Limb (tissue), 2 donors: ENCODE data around the gene TEAD4.
"Not testable (repeated sequence)": the region's sequence is repeated elsewhere in the genome, so short reads cannot be mapped to it uniquely, and the experiment has no call there.

Experiments
- DNase-seq, 2 donors: peaks; one replicate each; pipeline ENCODE4 v3.0.0-alpha.2; 2016; ENCODE audit errors: extremely low spot score in 2 of 2

The TEAD4 gene

DNA sequence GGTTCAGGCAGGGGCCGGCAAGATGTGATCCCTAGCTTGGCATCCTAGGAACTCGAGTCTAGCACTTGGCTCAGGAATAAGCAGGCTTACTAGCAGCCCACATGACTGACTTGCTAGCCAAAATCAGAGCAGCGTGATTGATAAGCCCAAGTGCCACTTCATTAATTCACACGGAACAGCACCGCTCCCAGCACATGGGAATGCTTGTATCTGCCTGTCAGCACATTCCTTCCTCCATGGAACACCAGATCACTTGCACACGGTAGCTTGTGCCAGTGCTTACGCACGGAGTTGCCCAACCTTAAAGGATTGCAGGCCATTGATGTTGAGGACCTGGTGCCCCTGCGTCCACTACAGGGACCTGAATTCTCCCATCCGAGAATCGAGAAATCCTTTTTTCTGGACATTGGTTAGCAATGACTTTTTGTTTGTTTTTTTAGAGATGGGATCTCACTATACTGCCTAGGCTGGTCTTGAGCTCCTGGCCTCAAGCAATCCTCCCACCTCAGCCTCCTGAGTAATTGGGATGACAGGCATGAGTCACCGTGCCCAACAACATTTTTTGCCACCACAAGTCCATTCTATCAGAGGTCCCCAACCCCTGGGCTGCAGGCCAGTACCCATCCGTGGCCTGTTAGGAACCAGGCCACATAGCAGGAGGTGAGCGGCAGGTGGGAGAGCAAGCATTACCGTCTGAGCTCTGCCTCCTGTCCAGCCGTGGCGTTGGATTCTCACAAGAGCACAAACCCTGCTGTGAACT is 87.4 kb downstream of the TEAD4 start:
- DNase-seq, result no peak

DNA sequence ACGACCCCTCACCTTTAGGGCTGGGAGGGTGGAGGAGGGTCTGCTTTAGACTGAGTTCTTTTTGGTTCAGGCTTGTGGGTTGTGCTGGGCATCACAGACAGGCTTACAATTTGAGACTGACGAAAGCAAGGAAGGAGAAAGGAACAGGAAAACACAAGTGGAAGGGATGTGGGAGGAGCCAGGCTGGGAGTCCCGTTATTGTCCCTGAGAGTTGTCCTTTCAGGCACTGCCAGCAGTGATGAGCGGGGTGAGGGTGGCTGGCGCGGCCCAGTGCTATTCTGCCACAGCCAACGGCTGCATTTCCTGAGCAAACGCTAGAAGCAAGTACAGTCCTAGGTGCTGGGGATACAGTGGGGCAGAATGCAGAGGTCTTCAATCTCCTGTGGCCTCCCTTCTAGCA is 88.8 kb downstream of the TEAD4 start:
- DNase-seq, result no peak

DNA sequence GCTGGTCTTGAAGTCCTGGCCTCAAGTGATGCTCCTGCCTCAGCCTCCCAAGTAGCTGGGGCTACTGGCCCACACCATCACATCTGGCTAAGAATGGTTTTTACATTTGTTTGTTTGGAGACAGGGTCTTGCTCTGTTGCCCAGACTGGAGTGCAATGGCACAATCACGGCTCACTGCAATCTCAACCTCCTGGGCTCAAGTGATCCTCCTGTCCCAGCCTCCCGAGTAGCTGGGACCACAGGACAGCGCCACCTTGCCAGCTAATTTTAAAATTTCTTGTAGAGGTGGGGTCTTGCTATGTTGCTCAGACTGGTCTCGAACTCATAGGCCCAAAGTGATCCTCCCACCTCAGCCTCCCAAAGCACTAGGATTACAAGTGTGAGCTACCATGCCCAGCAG is 89.3 kb downstream of the TEAD4 start:
- no peak for DNase-seq

DNA sequence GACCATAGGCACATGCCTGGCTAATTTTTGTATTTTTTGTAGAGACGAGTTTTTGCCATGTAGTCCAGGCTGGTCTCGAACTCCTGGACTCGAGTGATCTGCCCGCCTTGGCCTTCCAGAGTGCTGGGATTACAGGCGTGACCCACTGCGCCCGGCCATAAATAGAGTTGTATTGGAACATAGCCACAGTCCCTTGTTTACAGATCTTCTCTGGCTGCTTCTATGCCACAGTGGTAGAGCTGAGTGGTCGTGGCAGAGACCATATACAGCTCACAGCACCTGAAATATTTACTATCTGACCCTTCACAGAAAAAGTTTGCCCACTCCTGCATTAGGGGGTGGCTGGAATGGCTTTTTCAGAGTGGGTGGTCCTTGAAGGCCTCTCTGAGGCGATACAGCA is 90.0 kb downstream of the TEAD4 start:
- DNase-seq, result no peak

DNA sequence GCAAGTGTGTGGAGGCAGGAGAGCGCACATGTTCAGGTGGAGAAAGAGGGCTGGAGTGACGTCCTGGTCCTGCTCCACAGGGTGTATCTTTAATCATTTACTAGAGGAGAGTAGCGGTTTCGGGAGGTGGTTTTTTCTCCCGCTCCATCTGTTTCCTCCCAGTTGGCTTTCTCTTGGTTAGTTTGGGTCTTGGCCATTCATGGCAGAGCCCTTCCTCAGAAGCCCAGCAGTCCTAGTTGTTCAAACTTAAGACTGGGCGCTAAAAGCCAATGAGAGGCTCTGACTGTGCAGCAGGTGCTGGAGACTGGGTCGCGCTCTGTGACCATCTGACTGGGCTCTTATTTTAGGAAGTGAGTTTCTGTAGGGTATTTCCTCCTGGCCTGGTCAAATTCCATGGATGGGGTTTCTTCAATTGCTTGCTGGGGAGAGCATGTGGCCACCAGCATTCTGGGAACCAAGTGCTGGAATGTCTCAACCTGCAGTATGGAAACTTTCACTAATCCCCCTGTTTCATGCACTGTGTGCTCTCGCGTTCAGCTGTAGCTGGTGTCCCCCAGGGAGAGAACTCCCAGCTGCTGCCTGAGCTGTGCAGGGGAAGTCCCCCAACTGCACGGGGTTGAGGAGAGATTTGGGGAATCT is 90.5 kb downstream of the TEAD4 start:
- DNase-seq, result no peak

DNA sequence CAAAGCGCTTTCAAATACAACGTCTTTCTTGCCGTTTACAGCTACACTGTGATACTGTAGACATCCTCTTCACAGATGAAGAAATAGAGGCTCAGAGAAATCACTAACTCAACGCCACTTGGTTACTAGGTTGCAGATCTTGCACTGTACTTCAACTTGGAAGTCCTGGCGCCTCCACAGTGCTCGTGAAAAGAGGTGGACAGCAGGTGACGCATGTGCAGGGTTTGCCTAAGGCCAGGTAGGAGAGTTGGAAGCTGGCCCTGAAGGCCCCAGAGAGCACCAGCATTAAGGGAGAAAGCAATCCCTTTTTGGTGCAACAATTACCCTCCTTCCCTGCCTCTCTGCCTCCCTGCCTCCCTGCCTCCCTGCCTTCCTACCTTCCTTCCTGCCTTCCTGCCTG is 95.2 kb downstream of the TEAD4 start:
- no peak for DNase-seq

DNA sequence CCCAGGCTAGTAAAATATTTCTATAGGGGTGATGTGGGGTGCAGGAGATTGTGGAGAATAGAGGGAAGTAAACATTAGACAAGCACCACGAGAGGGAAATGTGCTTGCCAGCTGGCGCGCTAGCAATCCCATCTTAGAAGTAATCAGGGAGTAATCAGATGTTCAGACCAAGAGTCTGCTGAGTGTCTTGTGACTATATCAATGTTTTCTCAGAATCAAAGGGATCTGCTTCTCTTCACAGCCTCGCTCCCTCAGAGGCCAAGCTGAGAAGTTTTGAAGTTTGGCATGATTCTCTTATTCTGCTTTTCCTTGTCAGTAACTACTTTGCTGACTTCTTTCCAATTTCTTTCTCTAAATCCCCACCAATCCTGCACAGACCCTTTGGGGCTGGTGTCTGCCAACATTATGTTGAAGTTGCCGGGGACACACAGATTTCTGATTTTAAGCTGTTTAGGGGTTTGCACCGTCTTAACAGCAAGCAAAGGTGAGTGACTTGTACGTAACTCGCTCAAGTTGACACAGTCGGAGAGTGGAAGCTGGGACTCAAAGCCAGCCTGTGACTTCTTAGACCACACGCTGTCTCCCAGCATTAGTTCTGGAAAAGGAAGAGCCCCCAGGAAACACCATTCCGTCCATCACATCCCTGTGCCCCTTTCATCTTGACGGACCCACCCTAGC is 96.0 kb downstream of the TEAD4 start:
- peak in 1 of 2 donors; percentile 67 for DNase-seq

DNA sequence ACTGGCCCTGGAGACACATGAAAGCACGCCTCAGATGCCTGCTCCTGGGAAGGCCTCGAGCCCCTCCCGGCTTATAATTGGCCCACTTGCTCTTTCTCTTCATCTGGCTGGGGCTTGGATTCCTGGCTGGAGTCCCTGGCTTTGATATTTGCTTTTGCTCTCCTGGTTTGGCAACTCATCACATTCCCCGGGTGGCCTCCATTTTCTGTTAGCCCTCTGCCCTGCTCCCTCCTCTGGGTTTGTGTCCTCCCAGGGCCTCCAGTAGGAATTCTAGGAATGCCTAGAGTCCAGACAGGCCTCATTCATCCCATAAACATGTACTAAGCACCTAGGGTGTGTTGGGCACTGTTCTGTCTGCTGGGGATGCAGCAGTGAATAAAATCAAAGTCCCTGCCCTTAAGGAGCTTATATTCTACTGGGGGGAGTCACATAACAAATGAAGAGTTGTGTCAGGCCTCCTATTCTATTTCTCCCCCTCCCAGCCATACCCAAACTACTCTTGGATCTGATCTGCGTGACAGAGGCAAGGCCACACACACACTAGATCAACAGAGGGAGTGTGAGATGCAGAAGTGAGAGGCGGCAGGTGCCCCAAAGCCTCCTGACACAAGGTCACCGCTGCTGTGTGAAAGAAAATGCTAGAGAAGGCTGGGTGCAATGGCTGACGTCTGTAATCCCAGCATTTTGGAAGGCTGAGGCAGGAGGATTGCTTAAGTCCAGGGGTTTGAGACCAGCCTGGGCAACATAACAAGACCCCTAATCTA is 96.7 kb downstream of the TEAD4 start:
- DNase-seq, result no peak

DNA sequence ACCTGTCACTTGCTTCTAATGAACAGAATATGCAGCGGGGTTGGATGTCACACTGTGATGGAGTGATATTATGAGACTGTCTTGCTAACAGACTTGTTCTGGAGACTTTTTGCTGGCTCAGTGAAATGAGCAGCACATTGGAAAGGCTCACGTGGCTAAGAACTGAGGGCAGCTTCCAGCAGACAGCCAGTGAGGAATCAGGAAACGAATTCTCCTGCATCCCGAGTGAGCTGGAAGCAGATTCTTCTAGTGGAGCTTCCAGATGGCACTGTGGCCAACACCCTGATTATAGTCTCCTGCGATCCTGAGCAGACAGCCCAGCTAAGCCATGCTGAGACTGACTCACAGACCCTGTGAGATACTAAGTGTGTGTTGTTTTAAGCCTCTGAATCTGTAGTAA is 101.9 kb downstream of the TEAD4 start:
- no peak for DNase-seq

DNA sequence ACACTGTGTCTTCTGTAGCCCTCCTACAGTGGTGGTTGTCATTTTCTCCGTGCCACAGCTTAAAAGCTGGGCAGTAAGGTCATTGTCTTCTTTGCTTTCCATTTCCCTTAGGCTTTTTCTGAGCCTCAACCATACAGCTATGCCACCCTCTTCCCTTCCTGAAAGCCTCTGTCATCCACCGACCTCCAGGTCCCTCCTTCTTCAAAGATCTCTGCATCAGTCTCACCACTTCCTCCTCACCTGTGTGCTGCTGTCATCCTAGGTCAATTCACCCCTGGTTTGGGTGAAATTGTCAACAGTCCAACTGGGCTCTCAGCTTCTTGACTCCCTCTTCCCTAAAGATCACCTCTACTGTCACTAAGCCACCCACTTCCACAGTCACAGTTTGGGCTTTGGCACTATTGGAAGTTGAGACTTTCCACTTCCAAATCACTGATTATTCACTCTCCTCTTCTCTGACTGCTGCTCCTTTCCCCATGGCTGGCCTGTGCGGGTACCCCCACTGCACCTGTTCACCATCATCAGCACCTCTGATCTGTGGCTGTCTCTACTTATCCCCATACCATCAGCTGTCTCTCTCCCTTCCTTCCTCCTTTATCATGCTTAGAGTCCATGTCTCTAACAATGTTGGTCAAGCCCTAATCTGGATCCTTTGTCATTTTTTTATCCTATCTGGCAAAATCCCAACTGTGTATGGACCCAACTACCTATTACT is 102.5 kb downstream of the TEAD4 start:
- DNase-seq, result no peak

DNA sequence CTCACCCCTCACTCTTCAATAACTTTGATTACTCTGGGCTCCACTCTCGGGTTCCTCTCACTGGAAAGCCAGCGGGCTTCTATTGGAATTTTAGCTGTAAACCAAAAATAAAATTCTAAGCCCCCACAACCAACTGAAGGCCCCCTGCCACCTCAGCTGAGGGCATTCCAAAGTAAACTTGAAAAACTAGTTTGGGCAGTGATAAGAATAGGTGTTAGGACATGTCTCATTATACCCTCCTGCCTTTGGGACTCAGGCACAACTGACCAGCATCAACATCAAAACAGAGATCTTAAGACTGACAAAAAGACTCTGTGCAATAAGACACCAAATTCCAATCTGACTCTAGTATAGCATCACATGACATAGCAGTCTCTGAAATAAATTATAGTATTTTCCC is 106.1 kb downstream of the TEAD4 start:
- DNase-seq, result no peak

DNA sequence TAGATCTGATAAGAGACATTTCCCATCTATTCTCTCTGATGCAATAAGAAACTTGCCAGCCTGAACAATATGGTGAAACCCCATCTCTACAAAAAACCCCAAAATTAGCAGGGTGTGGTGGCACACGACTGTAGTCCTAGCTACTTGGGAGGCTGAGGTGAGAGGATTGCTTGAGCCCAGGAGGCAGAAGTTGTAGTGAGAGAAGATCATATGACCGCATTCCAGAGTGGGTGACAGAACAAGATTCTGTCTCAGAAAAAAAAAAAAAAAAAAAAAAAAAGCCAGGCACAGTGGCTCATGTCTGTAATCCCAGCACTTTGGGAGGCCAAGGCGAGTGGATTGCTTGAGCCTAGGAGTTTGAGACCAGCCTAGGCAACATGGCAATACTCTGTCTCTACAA is 106.6 kb downstream of the TEAD4 start:
- not testable (repeated sequence) for DNase-seq

DNA sequence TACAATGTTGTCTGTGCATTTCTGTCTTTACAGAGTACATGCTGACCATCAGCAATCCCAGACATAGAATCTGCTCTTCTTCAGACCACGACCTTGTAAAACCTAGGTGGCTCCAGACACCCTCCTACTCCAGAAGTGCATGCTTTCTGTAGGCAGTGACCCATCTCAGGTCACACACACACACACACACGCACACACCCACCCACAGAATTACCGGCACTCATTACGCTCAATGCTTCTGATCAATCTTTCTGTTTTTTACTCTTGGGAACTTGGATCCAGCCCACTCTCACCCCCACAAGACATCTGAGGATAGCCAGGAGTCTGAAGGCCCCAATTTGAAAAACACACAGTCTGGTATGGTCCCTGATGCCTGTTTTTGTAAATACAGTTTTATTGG is 110.5 kb downstream of the TEAD4 start:
- DNase-seq, result no peak

DNA sequence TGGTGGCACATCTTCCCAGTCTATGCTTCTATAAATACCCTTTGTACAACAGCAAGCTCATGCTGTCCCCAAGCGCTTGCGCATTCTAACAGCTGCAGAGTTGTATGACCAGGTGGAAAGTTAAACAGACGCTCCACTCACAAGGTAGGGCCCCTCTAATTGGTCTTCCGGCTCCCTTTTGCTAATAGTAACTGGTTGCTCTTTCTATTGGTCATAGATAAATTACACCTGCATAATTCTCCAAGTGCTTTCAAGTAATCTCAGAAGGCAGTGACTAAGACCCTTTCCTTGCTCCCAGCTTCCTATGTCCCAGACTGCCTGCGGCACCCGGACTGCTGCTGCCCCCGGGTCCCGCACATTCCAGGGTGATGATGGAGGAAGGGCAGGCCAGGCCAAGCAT is 111.9 kb downstream of the TEAD4 start:
- DNase-seq, result no peak

DNA sequence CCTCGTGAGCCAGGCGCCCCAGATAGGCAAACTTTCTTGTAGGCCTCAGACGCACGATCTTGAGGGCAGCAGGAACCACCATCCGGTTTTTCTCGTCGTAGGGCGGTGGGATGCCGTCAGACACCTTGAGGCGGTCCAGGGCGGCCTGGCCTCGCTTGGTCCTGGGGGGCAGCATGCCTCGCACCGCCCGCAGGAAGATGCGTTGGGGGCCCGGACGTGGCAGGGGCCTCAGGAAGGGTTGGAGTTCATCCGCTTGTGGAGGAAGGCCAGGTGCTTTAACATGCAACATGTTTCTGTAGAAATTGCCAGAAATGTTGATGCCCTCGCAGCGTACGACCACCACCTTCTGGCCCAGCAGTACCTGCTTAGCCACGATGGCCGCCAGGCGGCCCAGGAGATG is 112.5 kb downstream of the TEAD4 start:
- DNase-seq, result no peak

DNA sequence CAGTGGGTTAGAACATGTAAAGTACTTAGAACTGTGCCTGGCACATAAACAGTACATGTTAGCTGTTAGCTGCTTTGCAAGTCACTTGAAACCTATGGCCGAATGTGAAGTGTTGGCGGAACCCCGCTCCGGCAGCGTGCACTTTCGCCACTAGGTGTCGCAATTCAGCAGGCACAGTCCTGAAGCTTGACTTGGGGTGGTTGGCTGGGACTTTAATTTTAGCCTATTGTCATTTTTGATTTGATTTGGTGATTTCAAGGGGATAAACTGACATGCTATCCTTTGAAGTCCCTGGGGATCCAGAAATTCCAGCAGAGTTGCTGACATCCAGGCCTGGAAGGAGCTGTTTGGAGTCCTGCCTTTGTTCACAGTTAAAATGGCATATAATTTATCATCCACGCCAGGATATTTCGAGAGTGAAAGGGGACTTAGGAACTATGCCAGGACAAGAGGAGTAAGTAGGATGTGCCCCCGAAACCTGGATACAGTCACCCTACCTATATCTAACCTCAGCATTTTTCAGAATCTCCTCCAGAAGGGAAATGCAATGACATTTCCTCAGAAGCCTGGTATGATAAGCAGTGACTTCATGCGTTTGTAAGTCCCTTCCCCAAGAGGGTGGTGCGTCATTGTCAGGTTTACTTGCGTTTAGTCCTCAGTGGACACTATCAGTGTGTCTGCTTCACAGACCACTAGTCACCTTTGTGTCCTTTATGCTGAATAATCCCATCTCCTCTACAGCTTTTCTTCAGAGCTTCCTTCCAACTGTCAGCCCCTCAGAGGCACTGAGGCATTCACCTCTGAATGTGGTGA is 114.4 kb downstream of the TEAD4 start:
- peak; percentile 82 to 92 for DNase-seq

DNA sequence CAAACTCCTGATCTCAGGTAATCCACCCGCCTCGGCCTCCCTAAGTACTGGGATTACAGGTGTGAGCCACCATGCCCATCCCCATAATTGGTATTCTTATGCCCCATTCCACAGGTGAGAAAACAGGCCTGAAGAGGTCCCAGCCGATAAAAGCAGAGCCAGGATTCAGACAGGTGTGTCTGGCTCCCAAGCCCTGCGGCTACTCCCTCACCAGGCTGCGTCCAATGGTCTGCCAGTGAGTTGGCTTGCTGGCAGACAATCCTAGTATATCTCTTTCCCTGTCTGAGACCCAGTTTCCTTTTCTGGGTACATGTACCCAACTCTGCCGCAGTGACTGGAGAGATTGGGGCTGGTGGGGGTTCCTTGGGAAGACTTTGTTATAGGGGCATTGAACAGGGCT is 116.1 kb downstream of the TEAD4 start:
- no peak for DNase-seq

DNA sequence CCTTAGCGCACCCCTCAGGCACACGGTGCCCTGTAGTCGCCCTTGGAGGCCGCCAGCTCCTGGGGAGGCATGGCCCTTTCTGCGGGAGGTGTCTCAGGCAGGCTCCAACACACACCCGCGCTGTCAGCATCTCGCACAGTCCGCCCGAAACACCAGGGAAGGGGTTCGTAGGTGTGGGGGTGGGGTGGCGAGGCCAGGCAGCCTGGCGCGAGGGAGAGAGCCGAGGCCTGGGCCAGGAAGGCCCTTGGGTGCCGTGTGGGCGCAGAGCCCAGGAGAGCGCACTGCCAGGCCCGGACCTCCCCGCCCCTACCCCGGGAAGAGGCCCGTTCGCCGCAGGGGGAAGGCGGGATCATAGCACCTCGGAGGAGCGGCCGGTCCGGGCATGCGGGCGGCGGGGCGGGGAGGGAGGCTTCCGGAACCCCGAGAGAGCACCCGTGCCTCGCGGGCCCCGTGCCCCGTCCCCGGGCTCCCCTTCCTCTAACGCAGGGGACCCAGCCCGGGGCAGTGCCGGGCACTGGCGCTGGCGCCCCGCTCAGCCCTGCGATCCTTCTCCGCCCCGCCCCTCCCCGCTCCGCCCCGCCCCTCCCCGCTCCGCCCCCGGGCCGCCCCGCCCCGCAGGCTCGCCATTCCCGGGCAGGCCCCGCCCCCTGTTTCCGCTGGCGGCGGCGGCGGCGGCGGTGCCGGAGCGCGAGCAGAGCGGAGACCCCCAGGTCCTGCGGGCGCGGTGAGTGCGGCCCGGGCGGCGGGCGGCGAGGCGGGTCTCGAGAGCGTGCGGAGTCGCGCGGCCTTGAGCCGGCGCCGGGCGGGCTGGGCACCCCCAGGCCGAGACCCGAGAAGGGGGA is 117.8 kb downstream of the TEAD4 start, which contains the start of gene TSPAN9:
Gene TSPAN9, plus strand, starts transcription at position 650 of the 842 bp plus-strand sequence. CDS start 123,815 bp downstream, outside the sequence.
- peak; percentile 63 to 91 for DNase-seq

DNA sequence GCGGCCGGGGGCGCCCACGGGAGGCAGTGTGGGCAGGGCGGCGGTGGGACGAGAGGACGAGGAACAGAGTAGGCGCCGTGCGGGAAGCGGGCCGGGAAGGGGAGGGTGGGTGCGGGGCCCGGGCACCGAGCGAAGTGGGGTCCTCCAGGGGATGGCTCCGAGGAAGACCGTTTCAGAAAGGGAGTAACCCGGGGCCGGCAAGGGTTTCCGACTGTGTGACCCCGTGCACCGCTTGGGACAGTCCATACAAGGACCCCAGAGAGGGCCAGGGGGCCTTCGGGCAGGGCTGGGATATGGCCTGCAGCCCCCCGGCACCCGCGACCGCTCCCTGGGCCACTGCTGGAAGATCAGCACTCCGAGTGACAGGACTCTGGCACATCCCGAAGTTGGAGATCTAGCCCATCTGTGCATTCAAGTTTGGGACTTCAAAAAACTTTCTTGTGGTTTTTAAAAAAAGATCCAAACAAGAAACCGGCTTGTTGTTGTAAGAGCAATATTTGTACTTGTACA is 118.4 kb downstream of the TEAD4 start:
- no peak for DNase-seq
